ENCODE measurements around the gene CALR3. TPM values are rescaled to one million over a fixed set of nuclear protein-coding genes. Genes with fewer than 3 reads are reported as not detected.
A peak's percentile ranks its signal among the peaks of the same experiment; 100 is the strongest.

CALR3 gene
- total and polyA plus RNA-seq, 10 of the 15 experiments (the other 5 are each of a cell fraction or from before 2014, with no cell fraction given) = 0.05 to 0.45 (median 0.12) TPM; not detected in 2

DNA sequence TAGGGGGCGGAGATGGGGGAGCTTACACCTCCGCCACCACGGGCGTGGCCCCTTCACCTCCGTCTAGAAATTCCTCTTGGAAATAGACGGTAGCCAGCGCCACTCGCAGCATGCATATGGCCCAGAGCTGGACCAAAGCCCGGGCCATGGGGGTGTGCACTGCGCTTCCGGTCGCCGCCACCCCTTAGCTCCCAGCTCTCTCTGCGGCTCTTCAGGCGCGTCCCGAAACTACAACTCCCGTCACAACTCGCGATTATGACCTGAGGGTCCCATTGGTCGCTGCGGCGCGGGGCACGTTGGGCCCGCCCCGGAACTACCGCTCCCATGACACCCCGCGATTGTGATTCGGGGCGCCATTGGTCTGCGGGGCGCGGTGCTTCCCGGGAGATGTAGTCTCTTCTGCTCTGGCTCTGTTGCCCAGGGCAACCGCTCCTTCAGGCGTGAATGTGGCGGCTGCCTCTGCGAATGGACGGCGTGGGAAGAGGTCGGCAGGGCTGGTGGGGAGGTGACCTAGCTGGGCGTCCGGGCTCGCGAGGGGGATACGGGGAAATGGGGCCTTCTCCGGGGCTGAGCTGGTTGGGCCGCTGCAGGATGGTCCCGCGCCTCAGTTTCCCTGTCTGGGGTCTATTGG, at the start of gene CALR3, which contains the start of gene C19orf44 (continued):
- TF ChIP-seq ETV6 (conservative IDR thresholded peaks at IDR 0.05 in 1 of 2, IDR thresholded peaks at IDR 0.05 in 1 of 2; ENCODE audit: borderline replicate concordance in 1 of 2, low read depth in 1 of 2) (no peak), CREM (IDR thresholded peaks at IDR 0.05; ENCODE audit: low read depth) (peak; percentile 98), NFIC (IDR thresholded peaks at IDR 0.05; ENCODE audit: low read depth, low read length) (no peak), POLR2AphosphoS2 (IDR thresholded peaks at IDR 0.05; ENCODE audit: low read depth, low read length) (no peak), SMAD5 (IDR thresholded peaks at IDR 0.05; ENCODE audit: low read depth) (0 out of 2 replicates have a peak, but pooled peaks have one; percentile 41), RAD21 (IDR thresholded peaks at IDR 0.05; ENCODE audit: insufficient read depth, low read depth, low read length) (0 out of 2 replicates have a peak, but pooled peaks have one; percentile 3), IKZF2 (IDR thresholded peaks at IDR 0.05) (no peak), SP1 (IDR thresholded peaks at IDR 0.05; ENCODE audit: low read depth, low read length) (peak; percentile 89), ATF7 (IDR thresholded peaks at IDR 0.05; ENCODE audit: low read depth) (0 out of 2 replicates have a peak, but pooled peaks have one; percentile 27), POLR2A (IDR thresholded peaks at IDR 0.05; ENCODE audit: low read depth, low read length) (peak; percentile 88), MYB (IDR thresholded peaks at IDR 0.05; ENCODE audit: borderline replicate concordance, low read depth, low read length) (no peak), ZBED1 (IDR thresholded peaks at IDR 0.05; ENCODE audit: borderline replicate concordance) (no peak), SREBF2 (IDR thresholded peaks at IDR 0.05; ENCODE audit: low read length) (no peak), SIN3A (IDR thresholded peaks at IDR 0.05; ENCODE audit: low read depth, low read length) (no peak; the same call in none of the 2 replicates), IKZF1 (conservative IDR thresholded peaks at IDR 0.05) (peak; percentile 100), BHLHE40 (IDR thresholded peaks at IDR 0.05; ENCODE audit: borderline replicate concordance in 1 of 2, low read depth in 2 of 2, low read length in 1 of 2) (peak in 1 of 2 experiments; percentile 52; a peak in 2 of 4 replicates)
- TF ChIP-seq, protein P1, sequence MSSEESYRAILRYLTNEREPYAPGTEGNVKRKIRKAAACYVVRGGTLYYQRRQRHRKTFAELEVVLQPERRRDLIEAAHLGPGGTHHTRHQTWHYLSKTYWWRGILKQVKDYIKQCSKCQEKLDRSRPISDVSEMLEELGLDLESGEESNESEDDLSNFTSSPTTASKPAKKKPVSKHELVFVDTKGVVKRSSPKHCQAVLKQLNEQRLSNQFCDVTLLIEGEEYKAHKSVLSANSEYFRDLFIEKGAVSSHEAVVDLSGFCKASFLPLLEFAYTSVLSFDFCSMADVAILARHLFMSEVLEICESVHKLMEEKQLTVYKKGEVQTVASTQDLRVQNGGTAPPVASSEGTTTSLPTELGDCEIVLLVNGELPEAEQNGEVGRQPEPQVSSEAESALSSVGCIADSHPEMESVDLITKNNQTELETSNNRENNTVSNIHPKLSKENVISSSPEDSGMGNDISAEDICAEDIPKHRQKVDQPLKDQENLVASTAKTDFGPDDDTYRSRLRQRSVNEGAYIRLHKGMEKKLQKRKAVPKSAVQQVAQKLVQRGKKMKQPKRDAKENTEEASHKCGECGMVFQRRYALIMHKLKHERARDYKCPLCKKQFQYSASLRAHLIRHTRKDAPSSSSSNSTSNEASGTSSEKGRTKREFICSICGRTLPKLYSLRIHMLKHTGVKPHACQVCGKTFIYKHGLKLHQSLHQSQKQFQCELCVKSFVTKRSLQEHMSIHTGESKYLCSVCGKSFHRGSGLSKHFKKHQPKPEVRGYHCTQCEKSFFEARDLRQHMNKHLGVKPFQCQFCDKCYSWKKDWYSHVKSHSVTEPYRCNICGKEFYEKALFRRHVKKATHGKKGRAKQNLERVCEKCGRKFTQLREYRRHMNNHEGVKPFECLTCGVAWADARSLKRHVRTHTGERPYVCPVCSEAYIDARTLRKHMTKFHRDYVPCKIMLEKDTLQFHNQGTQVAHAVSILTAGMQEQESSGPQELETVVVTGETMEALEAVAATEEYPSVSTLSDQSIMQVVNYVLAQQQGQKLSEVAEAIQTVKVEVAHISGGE (CRISPR knock-in tag; IDR thresholded peaks at IDR 0.05) = no peak
- TF ChIP-seq, protein P2, sequence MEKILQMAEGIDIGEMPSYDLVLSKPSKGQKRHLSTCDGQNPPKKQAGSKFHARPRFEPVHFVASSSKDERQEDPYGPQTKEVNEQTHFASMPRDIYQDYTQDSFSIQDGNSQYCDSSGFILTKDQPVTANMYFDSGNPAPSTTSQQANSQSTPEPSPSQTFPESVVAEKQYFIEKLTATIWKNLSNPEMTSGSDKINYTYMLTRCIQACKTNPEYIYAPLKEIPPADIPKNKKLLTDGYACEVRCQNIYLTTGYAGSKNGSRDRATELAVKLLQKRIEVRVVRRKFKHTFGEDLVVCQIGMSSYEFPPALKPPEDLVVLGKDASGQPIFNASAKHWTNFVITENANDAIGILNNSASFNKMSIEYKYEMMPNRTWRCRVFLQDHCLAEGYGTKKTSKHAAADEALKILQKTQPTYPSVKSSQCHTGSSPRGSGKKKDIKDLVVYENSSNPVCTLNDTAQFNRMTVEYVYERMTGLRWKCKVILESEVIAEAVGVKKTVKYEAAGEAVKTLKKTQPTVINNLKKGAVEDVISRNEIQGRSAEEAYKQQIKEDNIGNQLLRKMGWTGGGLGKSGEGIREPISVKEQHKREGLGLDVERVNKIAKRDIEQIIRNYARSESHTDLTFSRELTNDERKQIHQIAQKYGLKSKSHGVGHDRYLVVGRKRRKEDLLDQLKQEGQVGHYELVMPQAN (conservative IDR thresholded peaks at IDR 0.05) = peak; percentile 89
- TF ChIP-seq, protein P3, sequence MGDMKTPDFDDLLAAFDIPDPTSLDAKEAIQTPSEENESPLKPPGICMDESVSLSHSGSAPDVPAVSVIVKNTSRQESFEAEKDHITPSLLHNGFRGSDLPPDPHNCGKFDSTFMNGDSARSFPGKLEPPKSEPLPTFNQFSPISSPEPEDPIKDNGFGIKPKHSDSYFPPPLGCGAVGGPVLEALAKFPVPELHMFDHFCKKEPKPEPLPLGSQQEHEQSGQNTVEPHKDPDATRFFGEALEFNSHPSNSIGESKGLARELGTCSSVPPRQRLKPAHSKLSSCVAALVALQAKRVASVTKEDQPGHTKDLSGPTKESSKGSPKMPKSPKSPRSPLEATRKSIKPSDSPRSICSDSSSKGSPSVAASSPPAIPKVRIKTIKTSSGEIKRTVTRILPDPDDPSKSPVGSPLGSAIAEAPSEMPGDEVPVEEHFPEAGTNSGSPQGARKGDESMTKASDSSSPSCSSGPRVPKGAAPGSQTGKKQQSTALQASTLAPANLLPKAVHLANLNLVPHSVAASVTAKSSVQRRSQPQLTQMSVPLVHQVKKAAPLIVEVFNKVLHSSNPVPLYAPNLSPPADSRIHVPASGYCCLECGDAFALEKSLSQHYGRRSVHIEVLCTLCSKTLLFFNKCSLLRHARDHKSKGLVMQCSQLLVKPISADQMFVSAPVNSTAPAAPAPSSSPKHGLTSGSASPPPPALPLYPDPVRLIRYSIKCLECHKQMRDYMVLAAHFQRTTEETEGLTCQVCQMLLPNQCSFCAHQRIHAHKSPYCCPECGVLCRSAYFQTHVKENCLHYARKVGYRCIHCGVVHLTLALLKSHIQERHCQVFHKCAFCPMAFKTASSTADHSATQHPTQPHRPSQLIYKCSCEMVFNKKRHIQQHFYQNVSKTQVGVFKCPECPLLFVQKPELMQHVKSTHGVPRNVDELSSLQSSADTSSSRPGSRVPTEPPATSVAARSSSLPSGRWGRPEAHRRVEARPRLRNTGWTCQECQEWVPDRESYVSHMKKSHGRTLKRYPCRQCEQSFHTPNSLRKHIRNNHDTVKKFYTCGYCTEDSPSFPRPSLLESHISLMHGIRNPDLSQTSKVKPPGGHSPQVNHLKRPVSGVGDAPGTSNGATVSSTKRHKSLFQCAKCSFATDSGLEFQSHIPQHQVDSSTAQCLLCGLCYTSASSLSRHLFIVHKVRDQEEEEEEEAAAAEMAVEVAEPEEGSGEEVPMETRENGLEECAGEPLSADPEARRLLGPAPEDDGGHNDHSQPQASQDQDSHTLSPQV (IDR thresholded peaks at IDR 0.05) = no peak
- TF ChIP-seq, protein P4, sequence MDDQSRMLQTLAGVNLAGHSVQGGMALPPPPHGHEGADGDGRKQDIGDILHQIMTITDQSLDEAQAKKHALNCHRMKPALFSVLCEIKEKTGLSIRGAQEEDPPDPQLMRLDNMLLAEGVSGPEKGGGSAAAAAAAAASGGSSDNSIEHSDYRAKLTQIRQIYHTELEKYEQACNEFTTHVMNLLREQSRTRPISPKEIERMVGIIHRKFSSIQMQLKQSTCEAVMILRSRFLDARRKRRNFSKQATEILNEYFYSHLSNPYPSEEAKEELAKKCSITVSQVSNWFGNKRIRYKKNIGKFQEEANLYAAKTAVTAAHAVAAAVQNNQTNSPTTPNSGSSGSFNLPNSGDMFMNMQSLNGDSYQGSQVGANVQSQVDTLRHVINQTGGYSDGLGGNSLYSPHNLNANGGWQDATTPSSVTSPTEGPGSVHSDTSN (IDR thresholded peaks at IDR 0.05; ENCODE audit: insufficient replicate concordance, low read depth, low read length) = peak; percentile 83

Data from GM12878 (cell line).